Measurements from ENCODE around the gene CEP295NL.

- TF ChIP-seq POLR2A (IDR thresholded peaks at IDR 0.05), result no peak
- TF ChIP-seq CTCF (IDR thresholded peaks at IDR 0.05), result no peak
These were observed 6.0 kb downstream of the CEP295NL start for GRCh38 chr17:78896834-78897663.
